ENCODE measurements around the gene CEP112.
"Not testable (repeated sequence)": the region's sequence is repeated elsewhere in the genome, so short reads cannot be mapped to it uniquely, and the experiment has no call there.

The CEP112 gene

DNA sequence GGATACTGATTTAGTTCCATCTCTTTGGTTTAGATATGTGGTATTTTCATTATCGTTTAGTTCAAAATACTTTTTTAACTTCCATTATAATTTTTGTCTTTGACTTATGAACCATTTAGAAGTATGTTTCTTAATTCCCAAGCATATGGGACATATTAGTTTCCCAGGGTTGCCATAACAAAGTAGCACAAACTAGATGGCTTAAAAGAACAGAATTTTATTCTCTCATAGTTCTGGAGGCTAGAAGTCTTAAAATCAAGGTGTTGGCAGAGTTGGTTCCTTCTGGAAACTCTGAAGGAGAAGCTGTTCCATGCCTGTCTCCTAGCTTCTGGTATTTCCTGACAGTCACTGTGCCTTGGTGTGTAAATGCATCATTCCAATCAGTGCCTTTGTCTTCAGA is 339.0 kb downstream of the CEP112 start:
- DNase-seq (ENCODE audit: extremely low read depth, low read depth) = no peak
- no peak overlapping the region for H3K4me3 ChIP-seq (replicated peaks; ENCODE audit: low read depth, low read length)
- TF ChIP-seq, protein P1, sequence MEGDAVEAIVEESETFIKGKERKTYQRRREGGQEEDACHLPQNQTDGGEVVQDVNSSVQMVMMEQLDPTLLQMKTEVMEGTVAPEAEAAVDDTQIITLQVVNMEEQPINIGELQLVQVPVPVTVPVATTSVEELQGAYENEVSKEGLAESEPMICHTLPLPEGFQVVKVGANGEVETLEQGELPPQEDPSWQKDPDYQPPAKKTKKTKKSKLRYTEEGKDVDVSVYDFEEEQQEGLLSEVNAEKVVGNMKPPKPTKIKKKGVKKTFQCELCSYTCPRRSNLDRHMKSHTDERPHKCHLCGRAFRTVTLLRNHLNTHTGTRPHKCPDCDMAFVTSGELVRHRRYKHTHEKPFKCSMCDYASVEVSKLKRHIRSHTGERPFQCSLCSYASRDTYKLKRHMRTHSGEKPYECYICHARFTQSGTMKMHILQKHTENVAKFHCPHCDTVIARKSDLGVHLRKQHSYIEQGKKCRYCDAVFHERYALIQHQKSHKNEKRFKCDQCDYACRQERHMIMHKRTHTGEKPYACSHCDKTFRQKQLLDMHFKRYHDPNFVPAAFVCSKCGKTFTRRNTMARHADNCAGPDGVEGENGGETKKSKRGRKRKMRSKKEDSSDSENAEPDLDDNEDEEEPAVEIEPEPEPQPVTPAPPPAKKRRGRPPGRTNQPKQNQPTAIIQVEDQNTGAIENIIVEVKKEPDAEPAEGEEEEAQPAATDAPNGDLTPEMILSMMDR (IDR thresholded peaks at IDR 0.05; ENCODE audit: low read depth, low read length, missing control alignments) = no peak

DNA sequence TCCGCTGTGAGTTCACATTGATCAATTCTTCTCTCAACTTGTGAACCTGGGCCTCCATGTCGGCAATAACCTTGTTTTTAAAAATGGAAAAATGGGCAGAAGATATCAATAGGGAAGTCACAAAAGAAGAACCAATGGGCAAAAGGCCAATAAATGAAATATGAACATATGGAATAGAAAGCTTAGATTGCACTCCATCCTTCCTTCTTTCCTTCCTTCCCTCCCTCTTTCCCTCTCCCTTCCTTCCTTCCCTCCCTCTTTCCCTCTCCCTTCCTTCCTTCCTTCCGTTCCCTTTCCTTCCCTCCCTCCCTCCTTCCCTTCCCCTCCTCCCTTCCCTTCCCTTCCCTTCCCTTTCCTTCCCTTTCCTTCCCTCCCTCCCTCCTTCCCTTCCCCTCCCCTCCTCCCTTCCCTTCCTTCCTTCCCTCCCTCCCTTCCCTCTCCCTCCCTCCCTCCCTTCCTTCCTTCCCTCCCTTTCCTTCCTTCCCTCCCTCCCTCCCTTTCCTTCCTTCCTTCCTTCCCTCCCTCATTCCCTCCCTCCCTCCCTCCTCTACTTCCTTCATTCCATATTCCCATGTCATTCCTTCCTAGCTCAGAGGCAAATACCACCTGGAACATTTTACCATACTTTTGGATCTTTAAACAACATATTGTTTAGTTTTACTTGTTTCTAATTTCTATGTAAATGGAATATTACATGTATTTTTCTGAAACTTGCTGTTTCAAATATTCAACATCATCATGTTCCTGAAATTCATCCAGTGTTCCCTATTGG is 339.8 kb downstream of the CEP112 start:
- TF ChIP-seq, protein P1 (IDR thresholded peaks at IDR 0.05; ENCODE audit: low read depth, low read length, missing control alignments) = no peak

DNA sequence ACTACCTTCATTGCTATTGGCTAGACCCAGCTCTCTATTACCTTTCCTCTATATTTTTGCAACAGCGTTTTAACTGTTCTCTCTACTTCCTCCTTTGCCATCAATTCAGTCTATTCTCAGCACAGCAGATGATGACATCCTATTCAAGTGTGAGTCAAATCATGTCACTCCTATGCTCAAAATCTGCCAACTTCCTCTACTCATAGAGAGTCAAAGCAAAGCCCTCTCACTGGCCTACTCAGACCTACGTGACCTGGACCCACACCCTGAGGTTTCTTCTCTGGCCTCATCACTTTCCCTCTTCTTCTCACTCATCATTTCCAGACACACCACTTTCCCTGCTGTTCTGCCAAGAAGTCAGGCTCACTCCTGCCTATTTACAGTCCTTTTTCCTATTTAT is 341.4 kb downstream of the CEP112 start:
- TF ChIP-seq, protein P1 (IDR thresholded peaks at IDR 0.05; ENCODE audit: low read depth, low read length, missing control alignments) = no peak
- no peak overlapping the region for H3K4me3 ChIP-seq (replicated peaks; ENCODE audit: low read depth, low read length)
- no peak for DNase-seq (ENCODE audit: extremely low read depth, low read depth)

More for the DNA sequence above, 339.8 kb downstream of the CEP112 start:
- DNase-seq (ENCODE audit: extremely low read depth, low read depth) = no peak
- no peak overlapping the region for H3K4me3 ChIP-seq (replicated peaks; ENCODE audit: low read depth, low read length)

DNA sequence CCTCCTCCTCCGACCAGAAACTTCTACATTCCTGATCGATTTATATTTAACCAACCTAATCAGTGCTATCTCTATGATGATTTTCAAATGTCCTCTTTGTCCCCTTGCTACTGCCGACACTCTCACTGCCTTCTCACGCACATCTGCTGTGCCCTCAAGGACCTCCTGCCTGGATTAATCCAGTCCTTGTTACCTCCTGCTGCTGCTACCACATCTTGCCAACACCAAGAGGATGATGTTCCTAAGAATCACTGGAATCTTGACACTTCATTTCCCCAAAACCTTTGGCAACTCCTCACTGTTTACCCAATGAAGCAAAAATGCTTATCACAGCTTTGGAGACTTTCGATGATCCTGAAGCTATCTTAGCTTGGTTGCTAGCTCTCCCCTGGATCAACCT is 343.2 kb downstream of the CEP112 start:
- no peak overlapping the region for H3K4me3 ChIP-seq (replicated peaks; ENCODE audit: low read depth, low read length)
- TF ChIP-seq, protein P1 (IDR thresholded peaks at IDR 0.05; ENCODE audit: low read depth, low read length, missing control alignments) = no peak

DNA sequence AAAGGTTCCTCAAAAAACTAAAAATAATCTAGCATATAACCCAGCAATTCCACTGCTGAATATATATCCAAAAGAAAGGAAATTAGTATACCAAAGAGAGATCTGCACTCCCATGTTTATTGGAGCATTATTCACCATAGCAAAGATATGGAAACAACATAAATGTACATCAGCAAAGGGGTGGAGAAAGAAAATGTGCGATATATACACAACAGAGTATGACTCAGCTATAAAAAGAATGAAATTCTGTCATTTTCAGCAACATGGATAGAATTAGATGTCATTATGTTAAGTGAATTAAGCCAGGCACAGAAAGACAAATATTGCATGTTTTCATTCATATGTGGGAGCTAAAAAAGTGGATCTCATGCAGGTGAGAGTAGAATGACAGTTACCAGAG is 350.8 kb downstream of the CEP112 start:
- TF ChIP-seq, protein P1 (IDR thresholded peaks at IDR 0.05; ENCODE audit: low read depth, low read length, missing control alignments) = no peak
- no peak overlapping the region for H3K4me3 ChIP-seq (replicated peaks; ENCODE audit: low read depth, low read length)
- DNase-seq (ENCODE audit: extremely low read depth, low read depth) = no peak

More for the DNA sequence above, 343.2 kb downstream of the CEP112 start:
- no peak for DNase-seq (ENCODE audit: extremely low read depth, low read depth)

DNA sequence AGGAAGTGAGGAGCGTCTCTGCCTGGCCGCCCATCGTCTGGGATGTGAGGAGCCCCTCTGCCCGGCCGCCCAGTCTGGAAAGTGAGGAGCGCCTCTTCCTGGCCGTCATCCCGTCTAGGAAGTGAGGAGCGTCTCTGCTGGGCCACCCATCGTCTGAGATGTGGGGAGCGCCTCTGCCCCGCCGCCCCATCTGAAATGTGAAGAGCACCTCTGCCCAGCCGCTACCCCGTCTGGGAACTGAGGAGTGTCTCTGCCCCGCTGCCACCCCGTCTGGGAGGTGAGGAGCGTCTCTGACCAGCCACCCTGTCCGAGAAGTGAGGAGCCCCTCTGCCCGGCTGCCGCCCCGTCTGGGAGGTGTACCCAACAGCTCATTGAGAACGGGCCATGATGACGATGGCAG is 354.7 kb downstream of the CEP112 start:
- not testable (repeated sequence) for DNase-seq (ENCODE audit: extremely low read depth, low read depth); H3K4me3 ChIP-seq (replicated peaks; ENCODE audit: low read depth, low read length)

DNA sequence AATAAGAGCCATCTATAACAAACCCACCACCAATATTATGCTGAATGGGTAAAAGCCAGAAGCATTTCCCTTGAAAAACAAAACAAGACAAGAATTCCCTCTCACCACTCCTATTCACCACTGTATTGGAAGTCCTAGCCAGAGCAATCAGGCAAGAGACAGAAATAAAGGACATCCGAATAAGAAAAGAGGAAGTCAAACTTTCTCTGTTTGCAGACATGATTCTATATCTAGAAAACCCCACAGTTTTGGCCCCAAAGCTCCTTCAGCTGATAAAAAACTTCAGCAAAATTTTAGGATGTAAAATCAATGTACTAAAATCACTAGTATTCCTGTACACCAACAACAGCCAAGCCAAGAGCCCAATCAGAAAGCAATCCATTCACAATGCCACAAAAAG is 358.7 kb downstream of the CEP112 start:
- TF ChIP-seq, protein P1 (IDR thresholded peaks at IDR 0.05; ENCODE audit: low read depth, low read length, missing control alignments) = no peak
- no peak overlapping the region for H3K4me3 ChIP-seq (replicated peaks; ENCODE audit: low read depth, low read length)
- no peak for DNase-seq (ENCODE audit: extremely low read depth, low read depth)
